ENCODE measurements around the gene THAP5. TPM values are rescaled to one million over a fixed set of nuclear protein-coding genes. Genes with fewer than 3 reads are reported as not detected.

THAP5 gene
- 28.2 and 31.9 TPM in 2 replicates for total RNA-seq
- long read RNA-seq, transcript THAP5-203 (3 exons, 3,306 nt): major isoform, 9 of 24 reads
- long read RNA-seq, partial matches to known transcripts: 4 of 24 reads
- long read RNA-seq, other reads (novel, unspliced or antisense): 4 of 24 reads

- H3K27me3 Mint-ChIP-seq (ENCODE audit: low read depth): no peaks in the 10 kb centered on the region
- DNase-seq (ENCODE audit: low read depth, low spot score): peak; percentile 96
- H3K27ac Mint-ChIP-seq (ENCODE audit: unreplicated experiment): peak within 1 kb of the TSS; percentile 99
- TF ChIP-seq CTCF (conservative IDR thresholded peaks at IDR 0.05): no peak
- no peaks in the 10 kb centered on the region for H3K9me3 Mint-ChIP-seq
- peaks cover 10% of the 10 kb centered on the region for H3K36me3 Mint-ChIP-seq (ENCODE audit: low read depth)
- peaks cover 37% of the 10 kb centered on the region for H3K4me1 Mint-ChIP-seq
- peak within 1 kb of the TSS; percentile 93 for H3K4me3 Mint-ChIP-seq
Observed at GRCh38 chr7:108569381-108570145, at the start of gene THAP5, which contains the start of gene DNAJB9. Gene THAP5 (minus strand): TSS chr7:108569706. CDS start chr7:108569569, 137 bp downstream. Gene DNAJB9 (plus strand): TSS chr7:108569874. CDS start chr7:108571727, 1,853 bp downstream.

- Mint-ChIP-seq H3K36me3 (ENCODE audit: low read depth) (no peaks in the 10 kb centered on the region), H3K4me1 (peaks cover 12% of the 10 kb centered on the region), H3K4me3 (no peak overlapping the region), H3K9me3 (no peaks in the 10 kb centered on the region), H3K27me3 (ENCODE audit: low read depth) (no peaks in the 10 kb centered on the region), H3K27ac (ENCODE audit: unreplicated experiment) (no peak overlapping the region)
- TF ChIP-seq CTCF (conservative IDR thresholded peaks at IDR 0.05): no peak
- no peak for DNase-seq (ENCODE audit: low read depth, low spot score)
Observed at GRCh38 chr7:108618056-108618455, 48.5 kb upstream of the THAP5 start.

- Mint-ChIP-seq H3K4me1 (peaks cover 20% of the 10 kb centered on the region), H3K4me3 (no peak overlapping the region), H3K27ac (ENCODE audit: unreplicated experiment) (no peak overlapping the region), H3K36me3 (ENCODE audit: low read depth) (no peaks in the 10 kb centered on the region), H3K27me3 (ENCODE audit: low read depth) (no peaks in the 10 kb centered on the region), H3K9me3 (no peaks in the 10 kb centered on the region)
- no peak for DNase-seq (ENCODE audit: low read depth, low spot score)
- TF ChIP-seq CTCF (conservative IDR thresholded peaks at IDR 0.05): no peak
Observed at GRCh38 chr7:108614896-108615295, 45.4 kb upstream of the THAP5 start.

GRCh38 chr7:108613949-108614381 is 44.5 kb upstream of the THAP5 start:
- no peak overlapping the region for H3K4me3 Mint-ChIP-seq
- H3K27ac Mint-ChIP-seq (ENCODE audit: unreplicated experiment): no peak overlapping the region
- TF ChIP-seq CTCF (conservative IDR thresholded peaks at IDR 0.05): no peak
- DNase-seq (ENCODE audit: low read depth, low spot score): no peak
- H3K9me3 Mint-ChIP-seq: no peaks in the 10 kb centered on the region
- H3K4me1 Mint-ChIP-seq: peaks cover 18% of the 10 kb centered on the region
- H3K27me3 Mint-ChIP-seq (ENCODE audit: low read depth): no peaks in the 10 kb centered on the region
- H3K36me3 Mint-ChIP-seq (ENCODE audit: low read depth): no peaks in the 10 kb centered on the region

GRCh38 chr7:108613147-108613948 is 43.8 kb upstream of the THAP5 start:
- Mint-ChIP-seq H3K9me3 (no peaks in the 10 kb centered on the region), H3K27ac (ENCODE audit: unreplicated experiment) (no peak overlapping the region), H3K4me1 (peaks cover 12% of the 10 kb centered on the region), H3K4me3 (no peak overlapping the region), H3K36me3 (ENCODE audit: low read depth) (no peaks in the 10 kb centered on the region), H3K27me3 (ENCODE audit: low read depth) (no peaks in the 10 kb centered on the region)
- peak; percentile 88 for TF ChIP-seq CTCF (conservative IDR thresholded peaks at IDR 0.05)
- no peak for DNase-seq (ENCODE audit: low read depth, low spot score)
